Karpas-422 (cell line): Measurements from ENCODE around the gene F11R. TPM values are rescaled to one million over a fixed set of nuclear protein-coding genes. Genes with fewer than 3 reads are reported as not detected.

Experiments used
- DNase-seq: peaks from one replicate; pipeline ENCODE4 v3.0.0-alpha.2; 2015
- H2AFZ ChIP-seq: fragments of 200-600 bp; sonication (generic); 2 replicates; pipeline ENCODE4 v1.6.1; 2014; ENCODE audit warnings: antibody characterized with exemption, low read length, mixed read lengths
- H3K27ac ChIP-seq: fragments of 200-600 bp; sonication (generic); 2 replicates; pipeline ENCODE4 v1.5.1; 2014; ENCODE audit warnings: mild to moderate bottlenecking, low read length, moderate library complexity
- H3K27me3 ChIP-seq: fragments of 200-600 bp; sonication (generic); 2 replicates; pipeline ENCODE4 v1.6.1; 2014; ENCODE audit warnings: low read length, mixed read lengths
- H3K36me3 ChIP-seq: fragments of 200-600 bp; sonication (generic); 2 replicates; pipeline ENCODE4 v1.6.1; 2014; ENCODE audit warnings: low read length, mixed read lengths; ENCODE audit not compliant: insufficient read depth
- H3K4me1 ChIP-seq: fragments of 200-600 bp; sonication (generic); 2 replicates; pipeline ENCODE4 v1.6.1; 2014; ENCODE audit warnings: mild to moderate bottlenecking, low read length, mixed read lengths
- H3K4me2 ChIP-seq: fragments of 200-600 bp; sonication (generic); 2 replicates; pipeline ENCODE4 v1.6.1; 2014; ENCODE audit warnings: low read length, low read depth, mild to moderate bottlenecking; ENCODE audit not compliant: poor library complexity, severe bottlenecking
- H3K4me3 ChIP-seq: fragments of 200-600 bp; sonication (generic); 2 replicates; pipeline ENCODE4 v1.5.1; 2014; ENCODE audit warnings: mild to moderate bottlenecking, antibody characterized with exemption, low read length, mixed read lengths
- H3K79me2 ChIP-seq: fragments of 200-600 bp; sonication (generic); 2 replicates; pipeline ENCODE4 v1.6.1; 2014; ENCODE audit warnings: mild to moderate bottlenecking, low read length, mixed read lengths
- H3K9ac ChIP-seq: fragments of 200-600 bp; sonication (generic); 2 replicates; pipeline ENCODE4 v1.6.0; 2014; ENCODE audit warnings: low read length
- H3K9me2 ChIP-seq: fragments of 200-600 bp; sonication (generic), shearing (Covaris generic); replicated peaks from 2 replicates; pipeline ENCODE4 v1.6.0; 2014; ENCODE audit warnings: mild to moderate bottlenecking, low read length, moderate library complexity; ENCODE audit not compliant: insufficient read depth
- H3K9me3 ChIP-seq: fragments of 300-700, 200-600 bp; sonication (generic); 2 replicates; pipeline ENCODE4 v1.6.1; 2014; ENCODE audit warnings: low read length, mixed read lengths
- H4K20me1 ChIP-seq: fragments of 200-600 bp; sonication (generic); 2 replicates; pipeline ENCODE4 v1.6.1; 2014; ENCODE audit warnings: mild to moderate bottlenecking, antibody characterized with exemption, low read length, low read depth; ENCODE audit not compliant: insufficient read depth
- total RNA-seq: library from RNA; depleted of rRNA; stranded (reverse); fragments of >200 nt; shearing (Covaris generic); gene quantifications from 2 replicates; pipeline ENCODE4 v1.2.3, GENCODE V29; 2014; ENCODE audit warnings: low replicate concordance

Gene F11R
- total RNA-seq, 1 experiment from 2014 or later = 6.5 TPM

DNA sequence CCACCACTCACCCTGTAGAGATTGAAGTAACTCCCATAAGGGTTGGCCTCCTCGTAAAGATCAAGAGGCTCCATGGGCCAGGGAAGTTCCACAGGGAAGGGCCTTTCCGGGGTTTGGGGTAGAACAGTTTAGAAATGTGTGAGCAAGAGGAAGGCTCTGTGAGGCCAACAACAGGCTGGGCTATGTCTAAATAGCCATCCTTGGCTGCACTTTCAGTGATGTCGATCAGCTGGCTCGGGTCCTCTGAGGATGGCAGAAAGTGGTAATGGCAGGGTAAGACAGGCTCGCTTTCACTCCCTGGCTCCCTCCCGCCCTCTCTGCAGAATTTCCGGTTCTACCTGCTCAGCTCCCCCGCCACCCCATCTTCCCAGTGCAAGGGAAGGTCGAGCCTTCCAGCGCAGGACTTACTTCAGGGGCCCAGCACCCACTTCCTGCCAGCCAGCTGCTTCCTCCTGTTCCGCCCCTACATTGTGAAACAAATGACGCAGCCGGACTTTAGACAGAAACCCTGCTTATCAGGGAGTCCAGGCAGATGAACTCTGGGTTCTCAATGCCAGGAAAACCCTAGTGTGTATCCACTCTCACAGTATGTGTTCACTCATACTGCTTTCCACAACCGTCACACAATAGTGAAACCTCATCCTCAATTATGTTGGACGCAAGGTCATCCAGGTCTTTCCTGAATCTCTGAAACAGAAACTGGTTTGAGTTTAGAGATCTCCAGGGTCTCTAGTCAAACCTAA, 7.3 kb downstream of the F11R start:
- H3K4me1 ChIP-seq = peaks cover 21% of the 10 kb centered on the region
- H3K9me2 ChIP-seq = no peaks in the 10 kb centered on the region
- no peaks in the 10 kb centered on the region for H4K20me1 ChIP-seq
- H3K9ac ChIP-seq = peak overlapping the region; percentile 50
- DNase-seq = peak; percentile 74
- no peak overlapping the region for H3K27ac ChIP-seq
- H2AFZ ChIP-seq = peak overlapping the region; percentile 95
- no peaks in the 10 kb centered on the region for H3K36me3 ChIP-seq
- no peaks in the 10 kb centered on the region for H3K79me2 ChIP-seq
- H3K9me3 ChIP-seq = no peaks in the 10 kb centered on the region
- peak overlapping the region; percentile 51 for H3K4me2 ChIP-seq
- H3K4me3 ChIP-seq = peak overlapping the region; percentile 39; the same call in 1 of the 2 replicates
- no peaks in the 10 kb centered on the region for H3K27me3 ChIP-seq

DNA sequence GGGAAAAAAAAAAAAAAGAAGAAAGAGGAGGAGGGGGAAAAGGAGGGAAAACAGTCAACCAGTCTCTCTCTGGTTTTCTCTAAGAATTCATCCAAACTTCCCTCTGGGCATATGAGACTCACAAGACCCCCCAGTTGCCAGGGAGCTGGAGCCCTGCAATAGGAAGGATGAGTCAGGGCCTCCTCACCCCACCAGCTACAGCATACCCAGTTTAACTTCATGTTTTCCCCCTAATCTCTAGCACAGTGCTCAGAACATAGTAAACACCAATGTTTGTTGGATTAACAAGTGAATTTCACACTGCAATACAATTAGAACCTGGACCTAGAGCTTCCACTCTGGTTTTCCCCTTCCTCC, 7.8 kb downstream of the F11R start:
- H3K79me2 ChIP-seq = no peaks in the 10 kb centered on the region
- peak overlapping the region; percentile 50 for H3K9ac ChIP-seq

DNA sequence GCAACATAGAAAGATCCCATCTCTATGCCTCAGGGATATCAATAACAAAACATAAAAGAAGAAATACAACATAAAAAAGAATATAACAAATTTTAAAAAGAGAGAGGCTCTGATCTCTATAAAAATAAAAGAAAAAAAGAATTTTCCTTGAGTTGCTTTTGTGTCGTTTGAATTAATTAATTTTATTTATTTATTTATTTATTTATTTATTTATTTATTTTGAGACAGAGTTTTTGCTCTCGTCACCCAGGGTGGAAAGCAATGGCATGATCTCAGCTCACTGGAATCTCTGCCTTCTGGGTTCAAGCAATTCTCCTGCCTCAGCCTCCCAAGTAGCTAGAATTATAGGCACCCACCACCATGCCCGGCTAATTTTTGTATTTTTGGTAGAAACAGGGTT, 8.5 kb downstream of the F11R start:
- Histone ChIP-seq H3K9me2 (no peaks in the 10 kb centered on the region), H3K79me2 (no peaks in the 10 kb centered on the region), H3K27me3 (no peaks in the 10 kb centered on the region), H2AFZ (no peak overlapping the region), H4K20me1 (no peaks in the 10 kb centered on the region), H3K4me3 (no peak overlapping the region), H3K27ac (no peak overlapping the region), H3K4me2 (no peak overlapping the region), H3K9me3 (no peaks in the 10 kb centered on the region), H3K36me3 (no peaks in the 10 kb centered on the region), H3K4me1 (peaks cover 15% of the 10 kb centered on the region), H3K9ac (no peak overlapping the region)
- DNase-seq = no peak

More for the DNA sequence above, 7.8 kb downstream of the F11R start:
- Histone ChIP-seq H3K36me3 (no peaks in the 10 kb centered on the region), H3K4me3 (peak overlapping the region; percentile 39; the same call in 1 of the 2 replicates), H3K9me2 (no peaks in the 10 kb centered on the region), H2AFZ (peak overlapping the region; percentile 95; the same call in 1 of the 2 replicates), H3K9me3 (no peaks in the 10 kb centered on the region), H4K20me1 (no peaks in the 10 kb centered on the region), H3K27ac (no peak overlapping the region), H3K4me2 (peak overlapping the region; percentile 51), H3K27me3 (no peaks in the 10 kb centered on the region), H3K4me1 (peaks cover 15% of the 10 kb centered on the region)
- DNase-seq = no peak

DNA sequence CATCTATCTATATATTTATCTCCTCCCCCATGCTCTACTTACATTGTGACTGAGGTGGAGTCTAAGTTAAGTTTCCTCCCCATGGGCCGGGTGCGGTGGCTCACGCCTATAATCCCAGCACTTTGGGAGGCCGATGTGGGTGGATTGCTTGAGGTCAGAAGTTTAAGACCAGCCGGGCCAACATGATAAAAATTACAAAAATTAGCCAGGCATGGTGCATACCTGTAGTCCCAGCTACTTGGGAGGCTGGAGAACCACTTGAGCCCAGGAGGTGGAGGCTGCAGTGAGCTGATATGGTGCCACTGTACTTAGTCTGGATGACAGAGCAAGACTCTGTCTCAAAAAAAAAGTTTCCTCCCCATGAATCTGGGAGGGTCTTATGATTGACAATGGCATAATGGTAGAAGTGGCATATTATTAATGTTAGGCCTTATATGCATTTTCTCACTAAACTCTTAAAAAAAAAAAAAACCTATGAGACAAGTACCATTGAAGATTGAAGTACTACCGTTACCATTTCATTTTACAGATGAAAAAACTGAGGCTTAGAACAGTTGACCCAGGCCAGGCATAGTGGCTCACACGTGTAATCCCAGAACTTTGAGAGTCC, 11.2 kb downstream of the F11R start:
- Histone ChIP-seq H3K4me1 (peaks cover 13% of the 10 kb centered on the region), H4K20me1 (no peaks in the 10 kb centered on the region), H3K4me3 (no peak overlapping the region), H3K9me3 (no peaks in the 10 kb centered on the region), H2AFZ (no peak overlapping the region), H3K9me2 (no peaks in the 10 kb centered on the region), H3K9ac (no peak overlapping the region), H3K36me3 (no peaks in the 10 kb centered on the region), H3K27me3 (no peaks in the 10 kb centered on the region), H3K27ac (no peak overlapping the region), H3K4me2 (no peak overlapping the region), H3K79me2 (no peaks in the 10 kb centered on the region)
- no peak for DNase-seq

DNA sequence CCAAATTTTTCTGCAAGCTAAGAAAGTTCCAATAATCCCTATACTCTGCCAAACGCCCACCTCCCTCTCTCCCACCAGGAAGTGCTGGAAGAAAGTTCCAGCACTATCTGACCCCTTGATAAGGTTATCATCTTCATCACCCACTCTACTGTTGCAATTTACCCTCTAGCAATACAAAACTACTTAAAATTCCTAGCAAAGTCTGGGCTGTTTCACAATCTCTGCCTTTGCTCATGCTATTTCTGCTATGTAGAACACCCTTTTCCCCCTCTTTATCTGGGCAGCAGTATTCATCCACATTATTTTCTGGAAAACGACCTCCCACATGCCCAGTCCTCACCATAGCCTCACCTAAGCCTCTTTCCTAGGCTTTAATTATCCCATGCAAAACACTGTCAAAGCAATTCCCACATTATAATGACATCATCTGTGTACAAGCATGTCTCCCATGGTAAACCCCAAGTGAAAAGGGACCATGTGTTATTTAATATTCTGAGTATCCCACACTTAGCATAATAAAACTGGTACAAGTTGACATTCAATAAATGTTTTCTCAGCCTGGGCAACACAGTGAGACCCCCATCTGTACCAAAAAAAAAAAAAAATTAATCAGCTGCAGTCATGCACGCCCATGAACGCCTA, 12.0 kb downstream of the F11R start:
- no peak for DNase-seq
- Histone ChIP-seq H3K4me1 (peaks cover 12% of the 10 kb centered on the region), H3K36me3 (no peaks in the 10 kb centered on the region), H3K27ac (no peak overlapping the region), H3K27me3 (no peaks in the 10 kb centered on the region), H2AFZ (no peak overlapping the region), H3K4me2 (no peak overlapping the region), H4K20me1 (no peaks in the 10 kb centered on the region), H3K9me3 (no peaks in the 10 kb centered on the region), H3K9me2 (no peaks in the 10 kb centered on the region), H3K9ac (no peak overlapping the region), H3K79me2 (no peaks in the 10 kb centered on the region), H3K4me3 (no peak overlapping the region)

DNA sequence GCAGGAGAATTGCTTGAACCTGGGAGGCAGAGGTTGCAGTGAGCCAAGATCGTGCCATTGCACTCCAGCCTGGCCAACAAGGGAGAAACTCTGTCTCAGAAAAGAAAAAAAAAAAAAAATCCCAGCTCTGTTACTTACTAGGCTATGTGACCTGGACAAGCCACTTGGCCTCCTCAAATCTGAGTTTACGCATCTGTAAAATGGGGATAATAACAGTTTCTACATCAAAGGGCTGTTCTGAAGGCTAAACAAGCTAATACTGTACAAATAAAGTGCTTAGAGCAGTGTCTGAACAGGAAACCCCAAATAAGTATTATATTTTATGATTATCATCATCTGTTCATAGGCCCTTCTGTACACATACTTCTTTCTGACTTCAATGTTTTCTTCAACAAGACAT, 13.6 kb downstream of the F11R start:
- Histone ChIP-seq H3K27me3 (no peaks in the 10 kb centered on the region), H4K20me1 (no peaks in the 10 kb centered on the region), H3K9me2 (no peaks in the 10 kb centered on the region), H3K9ac (no peak overlapping the region), H3K27ac (no peak overlapping the region), H3K4me1 (no peaks in the 10 kb centered on the region), H3K4me2 (no peak overlapping the region), H3K4me3 (no peak overlapping the region), H2AFZ (no peak overlapping the region), H3K36me3 (no peaks in the 10 kb centered on the region), H3K79me2 (no peaks in the 10 kb centered on the region), H3K9me3 (no peaks in the 10 kb centered on the region)
- DNase-seq = no peak

DNA sequence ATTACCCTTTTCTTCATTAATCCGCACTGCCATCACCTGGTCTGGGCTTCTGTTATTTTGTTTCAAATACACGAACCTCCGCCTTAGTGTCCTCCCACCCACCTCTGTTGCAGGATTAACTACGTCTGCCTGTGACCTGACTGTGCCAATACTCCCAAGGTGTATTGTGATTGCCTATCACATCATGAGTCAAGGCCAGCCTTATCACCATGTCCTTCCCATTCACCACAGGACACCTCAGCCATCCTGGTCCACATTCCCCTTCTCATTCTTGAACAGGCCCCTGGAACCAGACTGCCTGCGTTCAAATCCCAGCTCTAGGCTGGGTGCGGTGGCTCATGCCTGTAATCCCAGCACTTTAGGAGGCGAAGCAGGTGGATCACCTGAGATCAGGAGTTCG, 14.4 kb downstream of the F11R start:
- H3K27me3 ChIP-seq = no peaks in the 10 kb centered on the region
- no peaks in the 10 kb centered on the region for H4K20me1 ChIP-seq
- H3K27ac ChIP-seq = no peak overlapping the region
- no peaks in the 10 kb centered on the region for H3K9me2 ChIP-seq
- H2AFZ ChIP-seq = no peak overlapping the region
- H3K9me3 ChIP-seq = no peaks in the 10 kb centered on the region
- DNase-seq = no peak
- H3K79me2 ChIP-seq = no peaks in the 10 kb centered on the region
- H3K4me3 ChIP-seq = no peak overlapping the region
- H3K4me1 ChIP-seq = no peaks in the 10 kb centered on the region
- no peak overlapping the region for H3K9ac ChIP-seq
- no peak overlapping the region for H3K4me2 ChIP-seq
- H3K36me3 ChIP-seq = no peaks in the 10 kb centered on the region

DNA sequence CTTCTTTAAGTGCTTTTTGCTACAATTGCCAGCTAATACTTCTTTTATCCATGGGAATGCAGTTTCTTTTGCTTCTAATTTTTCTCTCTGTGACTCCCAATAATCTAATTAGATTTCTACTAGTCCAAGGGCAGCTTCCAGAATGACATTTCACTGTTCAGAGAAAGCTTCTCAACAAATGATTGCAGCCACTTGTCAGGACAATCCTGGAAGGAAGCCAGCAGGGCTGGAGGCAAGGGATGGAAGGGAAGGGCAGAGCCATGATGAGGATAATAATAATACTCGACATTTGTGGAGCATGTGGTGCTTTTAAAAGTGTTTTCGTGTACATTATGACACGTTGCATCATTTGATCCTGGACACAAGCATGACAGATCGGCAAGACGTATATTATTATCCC, 19.4 kb downstream of the F11R start:
- Histone ChIP-seq H3K79me2 (no peaks in the 10 kb centered on the region), H3K36me3 (no peaks in the 10 kb centered on the region), H2AFZ (no peak overlapping the region), H3K27me3 (no peaks in the 10 kb centered on the region), H3K9ac (no peak overlapping the region), H3K4me2 (no peak overlapping the region), H3K4me3 (no peak overlapping the region), H3K4me1 (no peaks in the 10 kb centered on the region), H4K20me1 (no peaks in the 10 kb centered on the region), H3K9me3 (no peaks in the 10 kb centered on the region), H3K9me2 (no peaks in the 10 kb centered on the region), H3K27ac (no peak overlapping the region)
- no peak for DNase-seq
